Measurements from ENCODE around the gene TCN2. TPM values are rescaled to one million over a fixed set of nuclear protein-coding genes. Genes with fewer than 3 reads are reported as not detected.
A peak's percentile ranks its signal among the peaks of the same experiment; 100 is the strongest.

TCN2 gene
- total RNA-seq, 1 donor from 2014 or later, result 6.7 TPM

GRCh38 chr22:30601464-30601863 lies 5.5 kb upstream of the TCN2 start:
- Histone ChIP-seq H3K36me3 (ENCODE audit: control insufficient read depth, insufficient read depth, low read length) (no peaks in the 10 kb centered on the region), H3K27me3 (ENCODE audit: control insufficient read depth, insufficient read depth, low read length) (no peaks in the 10 kb centered on the region), H3K4me3 (ENCODE audit: low read depth, low read length) (no peak overlapping the region)
- DNase-seq (ENCODE audit: low read depth), result no peak
- no peak for TF ChIP-seq CTCF (IDR thresholded peaks at IDR 0.05; ENCODE audit: insufficient read depth, low read length, poor library complexity, severe bottlenecking)

- DNase-seq (ENCODE audit: low read depth), result peak; percentile 21
- no peaks in the 10 kb centered on the region for H3K36me3 ChIP-seq (ENCODE audit: control insufficient read depth, insufficient read depth, low read length)
- no peaks in the 10 kb centered on the region for H3K27me3 ChIP-seq (ENCODE audit: control insufficient read depth, insufficient read depth, low read length)
- peak; percentile 50 for TF ChIP-seq CTCF (IDR thresholded peaks at IDR 0.05; ENCODE audit: insufficient read depth, low read length, poor library complexity, severe bottlenecking)
- H3K4me3 ChIP-seq (ENCODE audit: low read depth, low read length), result no peak overlapping the region
Measured at GRCh38 chr22:30602049-30602448, 4.9 kb upstream of the TCN2 start.

GRCh38 chr22:30603801-30604200 lies 3.2 kb upstream of the TCN2 start:
- H3K27me3 ChIP-seq (ENCODE audit: control insufficient read depth, insufficient read depth, low read length), result no peaks in the 10 kb centered on the region
- DNase-seq (ENCODE audit: low read depth), result no peak
- no peak for TF ChIP-seq CTCF (IDR thresholded peaks at IDR 0.05; ENCODE audit: insufficient read depth, low read length, poor library complexity, severe bottlenecking)
- H3K4me3 ChIP-seq (ENCODE audit: low read depth, low read length), result no peak overlapping the region
- no peaks in the 10 kb centered on the region for H3K36me3 ChIP-seq (ENCODE audit: control insufficient read depth, insufficient read depth, low read length)

GRCh38 chr22:30604723-30605122 lies 2.3 kb upstream of the TCN2 start:
- H3K36me3 ChIP-seq (ENCODE audit: control insufficient read depth, insufficient read depth, low read length), result no peaks in the 10 kb centered on the region
- H3K4me3 ChIP-seq (ENCODE audit: low read depth, low read length), result no peak overlapping the region
- TF ChIP-seq CTCF (IDR thresholded peaks at IDR 0.05; ENCODE audit: insufficient read depth, low read length, poor library complexity, severe bottlenecking), result no peak
- no peak for DNase-seq (ENCODE audit: low read depth)
- H3K27me3 ChIP-seq (ENCODE audit: control insufficient read depth, insufficient read depth, low read length), result no peaks in the 10 kb centered on the region

GRCh38 chr22:30605449-30606110 lies 1.4 kb upstream of the TCN2 start:
- H3K4me3 ChIP-seq (ENCODE audit: low read depth, low read length), result no peak overlapping the region
- DNase-seq (ENCODE audit: low read depth), result no peak
- H3K36me3 ChIP-seq (ENCODE audit: control insufficient read depth, insufficient read depth, low read length), result no peaks in the 10 kb centered on the region
- peak; percentile 76 for TF ChIP-seq CTCF (IDR thresholded peaks at IDR 0.05; ENCODE audit: insufficient read depth, low read length, poor library complexity, severe bottlenecking)
- no peaks in the 10 kb centered on the region for H3K27me3 ChIP-seq (ENCODE audit: control insufficient read depth, insufficient read depth, low read length)
